ENCODE results near the gene TBC1D22A. TPM values are rescaled to one million over a fixed set of nuclear protein-coding genes. Genes with fewer than 3 reads are reported as not detected.

The TBC1D22A gene
- total RNA-seq, 1 experiment from 2014 or later, result 26.0 TPM

DNA sequence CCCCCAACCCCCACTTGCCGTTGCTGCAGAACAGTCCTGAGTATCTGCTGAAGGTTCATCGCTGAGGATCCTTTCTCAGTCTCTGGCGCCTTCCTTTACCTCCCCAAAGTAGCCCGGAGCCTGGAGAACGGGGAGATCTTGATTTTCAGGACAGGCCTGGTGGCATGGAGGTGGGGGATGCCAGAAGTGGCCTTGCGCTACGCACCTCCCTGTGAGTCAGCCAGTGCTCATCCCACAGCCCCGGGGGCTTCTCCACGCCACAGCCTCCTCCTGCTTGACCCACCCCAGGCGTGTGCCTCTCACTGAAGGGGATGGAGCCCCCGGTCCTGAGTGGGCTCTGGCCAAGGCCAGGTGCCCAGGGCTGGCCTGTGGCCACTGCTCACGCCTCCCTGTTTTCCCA is 339.6 kb downstream of the TBC1D22A start:
- BruUV-seq (replicated peaks), result no TSS peak
- POLR2A ChIA-PET, result no interaction called here
- Mint-ChIP-seq H3K9me3 (ENCODE audit: unreplicated experiment) (peaks cover 10% of the 10 kb centered on the region), H3K4me1 (ENCODE audit: insufficient read depth, unreplicated experiment) (peaks cover 19% of the 10 kb centered on the region), H3K27me3 (ENCODE audit: insufficient read depth, unreplicated experiment) (no peaks in the 10 kb centered on the region), H3K27ac (ENCODE audit: low read depth, unreplicated experiment) (no peak overlapping the region), H3K36me3 (ENCODE audit: insufficient read depth, unreplicated experiment) (peaks cover 12% of the 10 kb centered on the region), H3K4me3 (ENCODE audit: unreplicated experiment) (no peak overlapping the region)
- TF ChIP-seq, protein P1, sequence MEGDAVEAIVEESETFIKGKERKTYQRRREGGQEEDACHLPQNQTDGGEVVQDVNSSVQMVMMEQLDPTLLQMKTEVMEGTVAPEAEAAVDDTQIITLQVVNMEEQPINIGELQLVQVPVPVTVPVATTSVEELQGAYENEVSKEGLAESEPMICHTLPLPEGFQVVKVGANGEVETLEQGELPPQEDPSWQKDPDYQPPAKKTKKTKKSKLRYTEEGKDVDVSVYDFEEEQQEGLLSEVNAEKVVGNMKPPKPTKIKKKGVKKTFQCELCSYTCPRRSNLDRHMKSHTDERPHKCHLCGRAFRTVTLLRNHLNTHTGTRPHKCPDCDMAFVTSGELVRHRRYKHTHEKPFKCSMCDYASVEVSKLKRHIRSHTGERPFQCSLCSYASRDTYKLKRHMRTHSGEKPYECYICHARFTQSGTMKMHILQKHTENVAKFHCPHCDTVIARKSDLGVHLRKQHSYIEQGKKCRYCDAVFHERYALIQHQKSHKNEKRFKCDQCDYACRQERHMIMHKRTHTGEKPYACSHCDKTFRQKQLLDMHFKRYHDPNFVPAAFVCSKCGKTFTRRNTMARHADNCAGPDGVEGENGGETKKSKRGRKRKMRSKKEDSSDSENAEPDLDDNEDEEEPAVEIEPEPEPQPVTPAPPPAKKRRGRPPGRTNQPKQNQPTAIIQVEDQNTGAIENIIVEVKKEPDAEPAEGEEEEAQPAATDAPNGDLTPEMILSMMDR (IDR thresholded peaks at IDR 0.05; ENCODE audit: unreplicated experiment), result no peak
- CTCF ChIA-PET, result no interaction called here
- intact Hi-C loops (cut with micrococcal nuclease), result no loop called here
- DNase-seq (ENCODE audit: unreplicated experiment), result no peak

DNA sequence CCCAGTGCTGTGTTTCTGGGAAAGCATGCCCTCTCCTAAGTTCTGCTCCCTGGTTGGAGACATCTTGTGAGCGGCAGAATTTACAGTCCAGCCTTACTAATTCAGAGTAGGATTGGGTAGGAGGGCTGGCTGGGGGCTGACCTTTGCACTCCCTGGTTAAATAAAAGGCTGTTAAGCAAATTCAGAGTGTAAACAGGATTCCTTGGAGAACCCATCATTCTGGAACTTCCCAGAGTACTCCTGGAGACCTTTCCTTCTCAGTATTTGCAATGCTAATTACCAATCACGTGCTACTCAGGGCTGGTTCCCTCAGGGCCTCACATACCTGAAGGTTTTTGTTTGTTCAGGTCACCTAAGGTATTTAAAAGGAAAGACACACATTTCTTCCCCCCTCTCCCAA is 340.2 kb downstream of the TBC1D22A start:
- BruUV-seq (replicated peaks), result no TSS peak
- H3K9me3 Mint-ChIP-seq (ENCODE audit: unreplicated experiment), result peaks cover 10% of the 10 kb centered on the region
- no peak overlapping the region for H3K4me3 Mint-ChIP-seq (ENCODE audit: unreplicated experiment)
- H3K27ac Mint-ChIP-seq (ENCODE audit: low read depth, unreplicated experiment), result no peak overlapping the region
- DNase-seq (ENCODE audit: unreplicated experiment), result no peak
- TF ChIP-seq, protein P1 (IDR thresholded peaks at IDR 0.05; ENCODE audit: unreplicated experiment), result no peak
- ChIA-PET POLR2A (no interaction called here), CTCF (no interaction called here)
- H3K36me3 Mint-ChIP-seq (ENCODE audit: insufficient read depth, unreplicated experiment), result peaks cover 12% of the 10 kb centered on the region
- no peaks in the 10 kb centered on the region for H3K27me3 Mint-ChIP-seq (ENCODE audit: insufficient read depth, unreplicated experiment)
- intact Hi-C loops (cut with micrococcal nuclease), result no loop called here
- peaks cover 25% of the 10 kb centered on the region for H3K4me1 Mint-ChIP-seq (ENCODE audit: insufficient read depth, unreplicated experiment)

DNA sequence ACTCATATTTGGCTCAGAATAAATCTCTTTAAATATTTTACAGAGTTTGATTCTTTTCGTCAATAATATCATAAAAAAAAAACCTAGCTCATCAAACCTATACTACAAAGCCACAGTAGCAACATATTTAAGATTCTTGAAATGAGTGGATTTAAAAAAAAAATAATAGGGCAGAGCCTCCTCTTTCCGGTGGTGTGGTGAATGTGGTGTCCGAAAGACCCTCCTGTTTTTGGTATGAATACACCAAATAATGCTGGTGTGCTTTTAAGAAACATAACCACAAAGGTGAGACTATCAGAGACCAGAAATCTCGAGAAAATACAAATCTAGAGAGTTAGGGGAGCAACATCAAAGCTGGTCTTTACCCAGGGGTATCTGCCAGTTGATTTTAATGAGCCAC is 342.6 kb downstream of the TBC1D22A start:
- POLR2A ChIA-PET, result no interaction called here
- Mint-ChIP-seq H3K36me3 (ENCODE audit: insufficient read depth, unreplicated experiment) (peaks cover 12% of the 10 kb centered on the region), H3K27ac (ENCODE audit: low read depth, unreplicated experiment) (no peak overlapping the region), H3K4me1 (ENCODE audit: insufficient read depth, unreplicated experiment) (peaks cover 24% of the 10 kb centered on the region), H3K4me3 (ENCODE audit: unreplicated experiment) (no peak overlapping the region), H3K9me3 (ENCODE audit: unreplicated experiment) (peaks cover 18% of the 10 kb centered on the region), H3K27me3 (ENCODE audit: insufficient read depth, unreplicated experiment) (no peaks in the 10 kb centered on the region)
- DNase-seq (ENCODE audit: unreplicated experiment), result no peak
- intact Hi-C loops (cut with micrococcal nuclease), result no loop called here
- TF ChIP-seq, protein P1 (IDR thresholded peaks at IDR 0.05; ENCODE audit: unreplicated experiment), result no peak
- CTCF ChIA-PET, result interaction anchor here (0.5 to 0.9 kb wide), 3 partner anchors 10 to 456 kb away, joined by 3 to 5 read pairs (median 4); no protein-coding TSS in a partner anchor
- no TSS peak for BruUV-seq (replicated peaks)

DNA sequence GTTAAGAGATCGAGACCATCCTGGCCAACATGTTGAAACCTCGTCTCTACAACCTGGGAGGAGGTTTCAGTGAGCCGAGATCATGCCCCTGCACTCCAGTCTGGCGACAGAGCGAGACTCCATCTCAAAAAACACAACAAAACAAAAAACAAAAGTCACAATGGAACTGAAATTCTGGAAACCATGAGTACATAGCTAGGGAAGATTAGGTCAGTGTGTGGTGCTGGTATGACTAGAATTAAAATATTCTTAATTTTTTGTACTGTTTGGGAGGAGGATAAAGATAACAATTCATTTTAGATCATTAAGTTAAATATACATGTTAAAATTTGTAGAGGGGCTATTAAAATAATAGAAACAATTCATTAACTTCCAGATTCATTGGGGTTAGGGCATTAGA is 344.4 kb downstream of the TBC1D22A start:
- Mint-ChIP-seq H3K36me3 (ENCODE audit: insufficient read depth, unreplicated experiment) (peaks cover 13% of the 10 kb centered on the region), H3K27ac (ENCODE audit: low read depth, unreplicated experiment) (peak overlapping the region; percentile 65), H3K27me3 (ENCODE audit: insufficient read depth, unreplicated experiment) (no peaks in the 10 kb centered on the region), H3K9me3 (ENCODE audit: unreplicated experiment) (peaks cover 18% of the 10 kb centered on the region), H3K4me3 (ENCODE audit: unreplicated experiment) (no peak overlapping the region), H3K4me1 (ENCODE audit: insufficient read depth, unreplicated experiment) (peaks cover 21% of the 10 kb centered on the region)
- intact Hi-C loops (cut with micrococcal nuclease), result no loop called here
- CTCF ChIA-PET, result no interaction called here
- DNase-seq (ENCODE audit: unreplicated experiment), result no peak
- TF ChIP-seq, protein P1 (IDR thresholded peaks at IDR 0.05; ENCODE audit: unreplicated experiment), result no peak
- no TSS peak for BruUV-seq (replicated peaks)
- POLR2A ChIA-PET, result interaction anchor here (0.7 kb wide), 1 partner anchor 22 kb away, joined by 3 read pairs; no protein-coding TSS in a partner anchor
